Prostate gland (tissue), 2 donors: Measurements from ENCODE around the gene TFG.

Experiments
- CTCF ChIP-seq, 4 experiments: fragments of 200-600 bp in 2 of 4; fragments of 450-650 bp in 2 of 4; sonication (generic) in 2 of 4; IDR thresholded peaks; 1 replicate in 3 of 4; 2 replicates in 1 of 4; pipeline ENCODE4 v1.5.1; 2016 to 2019; ENCODE audit warnings: antibody characterized with exemption in 4 of 4, mild to moderate bottlenecking in 2 of 4, moderate library complexity in 2 of 4
- POLR2AphosphoS5 ChIP-seq: sonication (generic); formaldehyde crosslinking; IDR thresholded peaks from one replicate; pipeline ENCODE4 v1.6.1; 2017; ENCODE audit warnings: antibody characterized with exemption

- TF ChIP-seq CTCF (IDR thresholded peaks at IDR 0.05) (no peak), POLR2AphosphoS5 (no peak)
These were observed 6.3 kb upstream of the TFG start for GRCh38 chr3:100702980-100703345.
